HG03378 (cell line): ENCODE results near the gene CHMP4B.

Experiments used
- ATAC-seq: cut with Tn5 transposase; IDR thresholded peaks from one replicate; pipeline ENCODE4 v1.9.1; 2021; ENCODE audit warnings: mild to moderate bottlenecking, moderate library complexity; ENCODE audit not compliant: unreplicated experiment

The CHMP4B gene

DNA sequence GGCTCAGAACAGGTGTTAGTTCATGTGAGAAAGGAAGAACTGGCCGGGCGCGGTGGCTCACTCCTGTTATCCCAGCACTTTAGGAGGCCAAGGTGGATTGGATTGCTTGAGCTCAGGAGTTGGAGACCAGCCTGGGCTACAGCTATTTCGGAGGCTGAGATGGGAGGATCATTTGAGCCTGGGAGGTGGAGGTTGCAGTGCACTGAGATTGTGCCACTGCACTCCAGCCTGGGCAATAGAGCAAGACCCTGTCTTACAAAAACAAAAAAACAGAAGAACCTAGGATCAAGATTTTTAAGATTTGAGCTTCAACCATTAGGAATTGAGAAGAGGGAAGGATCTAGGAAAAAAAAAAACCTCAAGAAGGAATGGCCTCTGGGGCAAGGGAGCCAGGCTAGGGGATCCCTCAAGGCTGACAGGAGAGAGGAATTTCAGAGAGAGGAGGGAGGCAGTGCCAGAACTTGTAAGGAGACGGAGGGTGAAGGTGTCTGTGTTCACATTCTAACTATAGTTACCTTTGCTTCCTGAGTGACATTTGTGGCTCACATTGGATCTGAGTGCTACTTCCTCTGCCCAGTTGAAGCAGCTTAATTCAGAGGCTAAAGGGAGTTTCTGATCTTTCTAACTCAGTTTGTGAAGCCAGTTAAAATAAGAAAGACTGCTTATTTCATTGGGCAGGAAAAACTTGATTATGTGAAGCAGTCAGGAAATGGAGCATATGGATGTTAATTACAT, 26.1 kb downstream of the CHMP4B start:
- ATAC-seq = no peak

DNA sequence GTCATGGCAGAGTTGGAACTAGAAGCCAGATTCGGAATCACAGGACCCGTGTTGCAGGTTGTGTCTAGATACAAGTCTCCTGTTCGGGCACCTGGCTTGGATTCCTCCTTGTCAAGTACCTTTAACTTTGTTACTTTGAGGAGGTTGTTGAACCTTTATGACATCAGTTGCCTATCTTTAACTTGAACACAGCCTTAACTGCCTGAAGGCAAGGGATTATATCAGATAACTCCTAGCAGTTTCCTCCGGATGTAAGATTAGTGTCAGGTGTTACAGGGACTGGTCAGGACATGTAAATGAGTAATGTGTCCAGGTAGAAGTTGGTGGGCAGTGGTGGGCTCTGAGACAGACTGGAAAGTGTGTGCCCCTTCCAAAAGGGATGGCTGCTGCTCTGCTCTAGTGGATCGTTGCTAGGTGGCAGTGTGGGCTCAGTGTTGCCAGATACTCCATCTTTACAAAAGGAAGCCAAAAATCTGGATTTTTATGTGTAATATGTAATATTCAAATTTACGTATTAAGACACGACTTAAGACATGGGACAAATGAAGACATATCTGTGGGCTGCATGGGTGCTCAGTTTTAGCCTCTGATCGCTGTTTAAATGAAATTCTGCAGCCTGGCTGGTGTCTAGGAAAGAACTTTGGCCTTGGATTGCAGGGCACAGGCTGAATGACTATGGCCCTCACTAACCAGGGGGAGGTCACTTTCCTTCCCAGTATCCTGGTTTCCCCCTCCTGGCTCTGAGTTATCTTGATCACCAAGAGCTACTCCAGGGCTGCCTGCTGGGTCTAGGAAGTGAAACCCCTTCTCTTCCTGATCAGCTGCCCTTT, 27.1 kb downstream of the CHMP4B start:
- ATAC-seq = no peak

DNA sequence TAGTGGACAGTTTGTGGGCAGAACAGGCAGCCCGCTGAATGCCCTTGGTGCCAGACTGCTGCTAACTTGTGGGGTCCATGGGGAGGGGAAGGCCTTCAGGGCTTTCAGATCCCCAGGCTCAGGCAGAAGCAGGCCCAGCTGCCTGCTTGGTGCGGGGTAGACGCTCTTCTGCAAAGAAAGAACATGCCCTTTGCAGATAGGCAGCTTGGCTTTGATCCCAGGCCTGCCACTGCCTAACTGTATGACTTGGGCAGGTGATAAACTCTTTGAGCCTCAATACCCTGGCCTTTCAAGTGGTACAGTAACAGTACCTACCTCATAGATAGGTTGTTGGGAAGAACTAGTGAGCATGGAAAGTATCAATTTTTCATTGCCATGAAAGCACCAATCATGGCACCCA, 28.4 kb downstream of the CHMP4B start:
- ATAC-seq = no peak

- no peak for ATAC-seq
Observed at GRCh38 chr20:33840160-33840559, 29.0 kb downstream of the CHMP4B start.

GRCh38 chr20:33840759-33841435, 29.7 kb downstream of the CHMP4B start:
- ATAC-seq = no peak

- no peak for ATAC-seq
Observed at GRCh38 chr20:33841436-33841799, 30.3 kb downstream of the CHMP4B start.

DNA sequence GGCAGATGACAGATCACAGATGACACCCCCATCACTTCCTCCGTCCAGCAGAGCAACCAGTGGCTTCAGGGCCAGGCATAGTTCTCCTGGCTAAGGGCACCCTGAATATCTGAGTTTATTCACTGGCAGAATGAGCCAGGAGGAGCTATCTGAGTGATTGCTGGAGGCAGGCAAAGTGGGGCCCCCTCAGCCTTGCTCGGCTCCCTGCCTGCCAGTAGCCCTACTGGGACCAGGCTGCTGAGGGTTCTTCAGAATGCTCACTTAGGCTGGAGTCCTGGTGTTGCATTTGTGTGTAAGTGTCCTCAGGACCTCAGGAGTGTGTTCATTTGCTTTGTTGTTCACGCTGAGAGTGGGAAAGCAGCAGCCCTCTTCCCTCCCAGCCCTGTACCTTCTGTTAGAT, 31.2 kb downstream of the CHMP4B start:
- ATAC-seq = no peak

- no peak for ATAC-seq
Observed at GRCh38 chr20:33843050-33843449, 31.9 kb downstream of the CHMP4B start.

- no peak for ATAC-seq
Observed at GRCh38 chr20:33843854-33844253, 32.7 kb downstream of the CHMP4B start.

DNA sequence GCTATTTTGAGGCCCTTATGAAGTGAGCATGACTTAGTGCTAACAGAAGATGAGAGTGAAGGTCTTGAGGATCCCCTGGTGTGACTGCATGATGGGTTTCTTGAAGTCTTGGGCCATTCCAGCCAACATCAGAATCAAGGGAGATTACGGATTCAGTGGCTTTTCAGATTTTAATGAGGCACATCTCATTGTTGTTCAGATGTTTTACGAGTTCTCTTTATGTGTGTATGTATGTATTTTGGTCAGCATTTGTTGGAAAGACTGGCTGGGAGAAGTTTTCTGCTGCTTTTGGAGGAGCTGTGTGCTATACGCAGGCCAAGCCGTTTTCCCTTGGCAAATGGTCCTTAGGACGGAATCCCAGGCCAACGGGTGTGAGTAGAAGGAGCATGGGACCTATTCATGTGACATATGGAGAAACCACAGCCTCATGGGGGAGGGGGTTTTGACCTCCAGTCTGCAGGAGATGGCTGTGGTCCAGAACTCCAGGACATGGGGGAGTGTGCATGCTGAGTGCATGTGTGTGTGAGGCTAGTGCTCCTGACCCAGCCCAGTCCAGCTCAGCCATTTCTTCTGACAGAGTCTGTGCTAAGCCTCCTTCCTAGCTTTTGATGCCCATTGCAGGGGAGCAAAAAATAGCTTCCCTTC, 35.3 kb downstream of the CHMP4B start:
- ATAC-seq = no peak

- ATAC-seq = no peak
Observed at GRCh38 chr20:33847006-33847405, 35.9 kb downstream of the CHMP4B start.

DNA sequence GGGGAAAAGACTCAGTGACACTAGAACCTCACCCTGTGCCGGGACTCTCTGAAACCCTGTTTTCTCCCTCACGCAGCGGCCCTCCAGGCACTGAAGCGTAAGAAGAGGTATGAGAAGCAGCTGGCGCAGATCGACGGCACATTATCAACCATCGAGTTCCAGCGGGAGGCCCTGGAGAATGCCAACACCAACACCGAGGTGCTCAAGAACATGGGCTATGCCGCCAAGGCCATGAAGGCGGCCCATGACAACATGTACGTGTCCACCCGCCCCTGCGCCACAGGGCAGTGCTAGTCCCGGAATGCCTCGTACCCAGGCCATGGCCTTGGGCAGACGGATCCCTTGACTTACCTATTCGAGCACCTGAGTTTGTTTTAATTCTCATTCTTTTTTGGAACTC, 37.2 kb downstream of the CHMP4B start:
- ATAC-seq = no peak

- ATAC-seq = no peak
Observed at GRCh38 chr20:33850159-33850558, 39.0 kb downstream of the CHMP4B start.

- no peak for ATAC-seq
Observed at GRCh38 chr20:33851842-33852466, 40.8 kb downstream of the CHMP4B start.

GRCh38 chr20:33852626-33853506, 41.7 kb downstream of the CHMP4B start:
- no peak for ATAC-seq

- ATAC-seq = no peak
Observed at GRCh38 chr20:33853507-33853813, 42.3 kb downstream of the CHMP4B start.

GRCh38 chr20:33857722-33858563, 46.8 kb downstream of the CHMP4B start:
- ATAC-seq = no peak

- no peak for ATAC-seq
Observed at GRCh38 chr20:33858666-33859065, 47.5 kb downstream of the CHMP4B start.

DNA sequence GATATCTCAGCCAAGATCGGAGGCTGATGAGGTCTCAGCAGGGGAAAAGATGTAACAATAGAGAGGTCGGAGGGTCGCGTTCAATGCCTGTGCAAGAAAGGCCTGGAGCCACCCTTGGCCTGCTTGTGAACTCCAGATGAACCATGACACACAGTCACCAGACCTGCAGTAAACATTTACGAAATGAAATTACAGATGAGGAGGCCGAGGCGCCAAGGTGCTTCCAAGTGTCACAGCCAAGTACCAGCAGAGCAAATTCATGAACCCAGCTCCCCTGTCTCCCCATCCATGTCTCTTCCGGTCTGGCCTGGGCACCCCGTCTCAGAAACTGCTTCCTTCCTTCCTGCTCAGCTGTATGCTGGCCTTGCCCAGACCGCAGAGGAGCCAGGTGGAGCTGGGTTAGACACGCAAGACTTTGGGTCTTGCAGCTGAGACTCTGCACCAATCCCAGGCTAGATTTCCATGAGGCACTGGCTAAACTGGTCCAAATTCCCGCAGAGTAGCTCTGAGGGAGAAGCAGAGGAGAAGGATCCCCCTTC, 48.1 kb downstream of the CHMP4B start:
- ATAC-seq = no peak
